Activated naive CD4-positive, alpha-beta T cell treated with anti-CD3 and anti-CD28 coated beads, Interleukin-2, amount 50 U/mL, for 72 hours (primary cell): ENCODE results near the gene SIGLEC6. TPM values are rescaled to one million over a fixed set of nuclear protein-coding genes. Genes with fewer than 3 reads are reported as not detected.
"Not testable (repeated sequence)": the region's sequence is repeated elsewhere in the genome, so short reads cannot be mapped to it uniquely, and the experiment has no call there.

Experiments
- ATAC-seq, 2 donors: fragments of 150-1000 bp; cut with Tn5 transposase; 2 replicates each; pipeline ENCODE4 v1.10.0; 2021; ENCODE audit warnings: mild to moderate bottlenecking in 2 of 2, moderate library complexity in 2 of 2
- DNase-seq, 2 donors: peaks; one replicate each; pipeline ENCODE4 v3.0.0; 2021 to 2022; ENCODE audit warnings: low spot score in 2 of 2
- H3K27ac Mint-ChIP-seq, 2 donors: one replicate each; pipeline ENCODE4 v1.8.0; 2022; ENCODE audit warnings: mild to moderate bottlenecking in 2 of 2, mixed read lengths in 2 of 2
- H3K36me3 Mint-ChIP-seq, 2 donors: one replicate each; pipeline ENCODE4 v1.8.0; 2022; ENCODE audit warnings: mixed read lengths in 2 of 2
- H3K9me3 Mint-ChIP-seq, 2 donors: one replicate each; pipeline ENCODE4 v1.8.0; 2022; ENCODE audit warnings: mixed read lengths in 2 of 2
- total RNA-seq, 2 donors: library from RNA; stranded (reverse); gene quantifications; one replicate each; pipeline ENCODE4 v1.2.3, GENCODE V29; 2022

Gene SIGLEC6
- total RNA-seq, 2 donors from 2014 or later: not detected

GRCh38 chr19:51501594-51502263, 29.7 kb downstream of the SIGLEC6 start, which contains the start of gene SIGLEC12:
Gene SIGLEC12 (minus strand): TSS chr19:51501800. CDS start chr19:51501733, 67 bp downstream.
- DNase-seq: no peak
- Mint-ChIP-seq H3K27ac (peak within 1 kb of the TSS in 1 of 2 donors; percentile 81), H3K9me3 (peaks cover 7 to 17% of the 10 kb centered on the region in 2 donors), H3K36me3 (peaks cover 10 to 12% of the 10 kb centered on the region in 2 donors)
- ATAC-seq: peak; percentile 43 to 77

GRCh38 chr19:51500931-51501330, 30.5 kb downstream of the SIGLEC6 start:
- not testable (repeated sequence) for DNase-seq
- Mint-ChIP-seq H3K9me3 (peaks cover 7 to 17% of the 10 kb centered on the region in 2 donors), H3K27ac (peak overlapping the region in 1 of 2 donors; percentile 81), H3K36me3 (peaks cover 10 to 12% of the 10 kb centered on the region in 2 donors)
- peak in 1 of 2 donors; percentile 33 for ATAC-seq

- peak overlapping the region in 1 of 2 donors; percentile 29 for H3K27ac Mint-ChIP-seq
- peaks cover 10 to 11% of the 10 kb centered on the region in 2 donors for H3K9me3 Mint-ChIP-seq
- DNase-seq: no peak
- no peak for ATAC-seq
- H3K36me3 Mint-ChIP-seq: no peaks in the 10 kb centered on the region
Measured at GRCh38 chr19:51497666-51498065, 33.8 kb downstream of the SIGLEC6 start.

- DNase-seq (no peak), ATAC-seq (no peak)
- H3K27ac Mint-ChIP-seq: no peak overlapping the region
- H3K36me3 Mint-ChIP-seq: no peaks in the 10 kb centered on the region
- H3K9me3 Mint-ChIP-seq: peaks cover 10 to 15% of the 10 kb centered on the region in 2 donors
Measured at GRCh38 chr19:51493776-51494175, 37.7 kb downstream of the SIGLEC6 start.

GRCh38 chr19:51491586-51491985, 39.9 kb downstream of the SIGLEC6 start:
- Mint-ChIP-seq H3K36me3 (no peaks in the 10 kb centered on the region), H3K27ac (no peak overlapping the region), H3K9me3 (peaks cover 10 to 15% of the 10 kb centered on the region in 2 donors)
- DNase-seq: no peak
- ATAC-seq: no peak

GRCh38 chr19:51490676-51491075, 40.8 kb downstream of the SIGLEC6 start:
- H3K27ac Mint-ChIP-seq: no peak overlapping the region
- peaks cover 15 to 20% of the 10 kb centered on the region in 2 donors for H3K9me3 Mint-ChIP-seq
- no peak for DNase-seq
- no peaks in the 10 kb centered on the region for H3K36me3 Mint-ChIP-seq
- ATAC-seq: no peak

GRCh38 chr19:51489113-51489512, 42.4 kb downstream of the SIGLEC6 start:
- Mint-ChIP-seq H3K27ac (peak overlapping the region in 1 of 2 donors; percentile 6), H3K9me3 (peaks cover 16 to 21% of the 10 kb centered on the region in 2 donors), H3K36me3 (no peaks in the 10 kb centered on the region)
- ATAC-seq (peak; percentile 92 to 93), DNase-seq (no peak)

GRCh38 chr19:51488491-51488890, 43.0 kb downstream of the SIGLEC6 start:
- no peak overlapping the region for H3K27ac Mint-ChIP-seq
- no peaks in the 10 kb centered on the region for H3K36me3 Mint-ChIP-seq
- no peak for ATAC-seq
- no peak for DNase-seq
- H3K9me3 Mint-ChIP-seq: peaks cover 10 to 14% of the 10 kb centered on the region in 2 donors

- H3K36me3 Mint-ChIP-seq: no peaks in the 10 kb centered on the region
Measured at GRCh38 chr19:51485960-51486660, 45.4 kb downstream of the SIGLEC6 start.

GRCh38 chr19:51480590-51480989, 50.9 kb downstream of the SIGLEC6 start:
- DNase-seq (no peak), ATAC-seq (no peak)
- H3K36me3 Mint-ChIP-seq: no peaks in the 10 kb centered on the region
- no peak overlapping the region for H3K27ac Mint-ChIP-seq
- H3K9me3 Mint-ChIP-seq: peaks cover 0 to 8% of the 10 kb centered on the region in 2 donors

More at GRCh38 chr19:51485960-51486660, 45.4 kb downstream of the SIGLEC6 start:
- no peak overlapping the region for H3K27ac Mint-ChIP-seq
- ATAC-seq (no peak), DNase-seq (no peak)
- peaks cover 5 to 7% of the 10 kb centered on the region in 2 donors for H3K9me3 Mint-ChIP-seq

- DNase-seq (no peak), ATAC-seq (peak; percentile 95 to 97)
- Mint-ChIP-seq H3K36me3 (no peaks in the 10 kb centered on the region), H3K27ac (peak overlapping the region in 1 of 2 donors; percentile 45), H3K9me3 (peaks cover 0 to 8% of the 10 kb centered on the region in 2 donors)
Measured at GRCh38 chr19:51479531-51480331, 51.7 kb downstream of the SIGLEC6 start.

GRCh38 chr19:51478381-51479234, 52.9 kb downstream of the SIGLEC6 start, which contains the start of gene CEACAM18:
Gene CEACAM18 (plus strand): TSS chr19:51478539.
- Mint-ChIP-seq H3K9me3 (peaks cover 0 to 8% of the 10 kb centered on the region in 2 donors), H3K27ac (peak within 1 kb of the TSS in 1 of 2 donors; percentile 45), H3K36me3 (no peaks in the 10 kb centered on the region)
- DNase-seq (no peak), ATAC-seq (no peak)

- ATAC-seq: no peak
- Mint-ChIP-seq H3K27ac (no peak overlapping the region), H3K36me3 (no peaks in the 10 kb centered on the region), H3K9me3 (peaks cover 0 to 8% of the 10 kb centered on the region in 2 donors)
- DNase-seq: no peak
Measured at GRCh38 chr19:51477344-51477743, 54.1 kb downstream of the SIGLEC6 start.

GRCh38 chr19:51476164-51476563, 55.3 kb downstream of the SIGLEC6 start:
- no peak overlapping the region for H3K27ac Mint-ChIP-seq
- DNase-seq (no peak), ATAC-seq (no peak)
- peaks cover 0 to 8% of the 10 kb centered on the region in 2 donors for H3K9me3 Mint-ChIP-seq
- H3K36me3 Mint-ChIP-seq: no peaks in the 10 kb centered on the region

GRCh38 chr19:51473009-51473707, 58.3 kb downstream of the SIGLEC6 start:
- peak; percentile 72 to 90 for DNase-seq
- peak; percentile 79 to 86 for ATAC-seq
- peak overlapping the region in 1 of 2 donors; percentile 37 for H3K27ac Mint-ChIP-seq
- no peaks in the 10 kb centered on the region for H3K36me3 Mint-ChIP-seq
- no peaks in the 10 kb centered on the region for H3K9me3 Mint-ChIP-seq
